Thoracic aorta (tissue), 2 donors: ENCODE measurements around the gene KRTAP4-9. TPM values are rescaled to one million over a fixed set of nuclear protein-coding genes. Genes with fewer than 3 reads are reported as not detected.
"Not testable (repeated sequence)": the region's sequence is repeated elsewhere in the genome, so short reads cannot be mapped to it uniquely, and the experiment has no call there.

Source experiments
- ATAC-seq: fragments of 150-250 bp; one replicate; pipeline ENCODE4 v1.8.0; 2017; ENCODE audit warnings: low read depth; ENCODE audit not compliant: insufficient number of reproducible peaks, low FRiP score
- DNase-seq: peaks from one replicate; pipeline ENCODE4 v3.0.0-alpha.2; 2020; ENCODE audit warnings: low spot score
- H3K27ac ChIP-seq, 2 donors: fragments of 200-600 bp; sonication (generic); 1 replicate in 1 of 2; 2 replicates in 1 of 2; pipeline ENCODE4 v1.5.1; 2016; ENCODE audit warnings: mild to moderate bottlenecking in 2 of 2, moderate library complexity in 2 of 2
- H3K27me3 ChIP-seq: fragments of 200-600 bp; sonication (generic); replicated peaks from 2 replicates; pipeline ENCODE4 v1.6.0; 2016; ENCODE audit warnings: mild to moderate bottlenecking; ENCODE audit not compliant: insufficient read depth
- H3K36me3 ChIP-seq: fragments of 200-600 bp; sonication (generic); one replicate; pipeline ENCODE4 v1.5.1; 2016
- H3K4me1 ChIP-seq, 2 donors: fragments of 200-600 bp; sonication (generic); 1 replicate in 1 of 2; 2 replicates in 1 of 2; pipeline versions ENCODE4 v1.5.1 to v1.6.0; 2016; ENCODE audit warnings: low read depth in 2 of 2, mild to moderate bottlenecking in 1 of 2; ENCODE audit not compliant: control insufficient read depth in 1 of 2
- H3K4me3 ChIP-seq: fragments of 200-600 bp; sonication (generic); 2 replicates; pipeline ENCODE4 v1.5.1; 2016; ENCODE audit warnings: mild to moderate bottlenecking
- H3K9me3 ChIP-seq: fragments of 200-600 bp; sonication (generic); 2 replicates; pipeline ENCODE4 v1.5.1; 2016
- CTCF ChIP-seq: fragments of 200-600 bp; sonication (generic); IDR thresholded peaks from one replicate; pipeline ENCODE4 v1.5.1; 2019; ENCODE audit warnings: antibody characterized with exemption
- total RNA-seq, 2 donors: library from RNA; depleted of rRNA; stranded (reverse); fragments of >200 nt; gene quantifications; one replicate each; pipeline versions ENCODE4 v1.1.0 to v1.2.3, GENCODE V29; 2016

KRTAP4-9 gene
- total RNA-seq, 2 donors from 2014 or later: not detected

- Histone ChIP-seq H3K4me1 (no peaks in the 10 kb centered on the region), H3K27ac (no peak overlapping the region), H3K27me3 (no peaks in the 10 kb centered on the region), H3K36me3 (no peaks in the 10 kb centered on the region), H3K9me3 (no peaks in the 10 kb centered on the region), H3K4me3 (no peak overlapping the region)
- ATAC-seq: no peak
- DNase-seq: no peak
- TF ChIP-seq CTCF: no peak
These were observed 21.2 kb downstream of the KRTAP4-9 start for GRCh38 chr17:41126412-41126811.

GRCh38 chr17:41127371-41127770 is 22.2 kb downstream of the KRTAP4-9 start:
- ATAC-seq: no peak
- DNase-seq: no peak
- H3K4me1 ChIP-seq: no peaks in the 10 kb centered on the region
- no peaks in the 10 kb centered on the region for H3K9me3 ChIP-seq
- no peak overlapping the region for H3K27ac ChIP-seq
- H3K4me3 ChIP-seq: no peak overlapping the region
- no peak for TF ChIP-seq CTCF
- no peaks in the 10 kb centered on the region for H3K36me3 ChIP-seq
- H3K27me3 ChIP-seq: no peaks in the 10 kb centered on the region

GRCh38 chr17:41131979-41132378 is 26.8 kb downstream of the KRTAP4-9 start:
- Histone ChIP-seq H3K4me3 (no peak overlapping the region), H3K9me3 (no peaks in the 10 kb centered on the region), H3K27me3 (no peaks in the 10 kb centered on the region), H3K27ac (no peak overlapping the region), H3K4me1 (no peaks in the 10 kb centered on the region), H3K36me3 (no peaks in the 10 kb centered on the region)
- DNase-seq: no peak
- no peak for ATAC-seq
- no peak for TF ChIP-seq CTCF

GRCh38 chr17:41133880-41134735 is 28.9 kb downstream of the KRTAP4-9 start:
- no peaks in the 10 kb centered on the region for H3K4me1 ChIP-seq
- ATAC-seq (no peak), DNase-seq (no peak)
- no peak overlapping the region for H3K4me3 ChIP-seq
- H3K36me3 ChIP-seq: no peaks in the 10 kb centered on the region
- H3K27me3 ChIP-seq: no peaks in the 10 kb centered on the region
- H3K9me3 ChIP-seq: no peaks in the 10 kb centered on the region
- no peak for TF ChIP-seq CTCF
- H3K27ac ChIP-seq: no peak overlapping the region

- H3K27ac ChIP-seq, ATAC-seq, H3K27me3 ChIP-seq, H3K4me1 ChIP-seq, DNase-seq, H3K4me3 ChIP-seq, H3K9me3 ChIP-seq, H3K36me3 ChIP-seq: not testable (repeated sequence)
These were observed 34.7 kb downstream of the KRTAP4-9 start for GRCh38 chr17:41139865-41140264.
